ENCODE data around the gene MBOAT7.
A peak's percentile ranks its signal among the peaks of the same experiment; 100 is the strongest.
"Not testable (repeated sequence)": the region's sequence is repeated elsewhere in the genome, so short reads cannot be mapped to it uniquely, and the experiment has no call there.

The MBOAT7 gene

GRCh38 chr19:54186934-54187381 is 2.4 kb downstream of the MBOAT7 start:
- TF ChIP-seq, protein P1, sequence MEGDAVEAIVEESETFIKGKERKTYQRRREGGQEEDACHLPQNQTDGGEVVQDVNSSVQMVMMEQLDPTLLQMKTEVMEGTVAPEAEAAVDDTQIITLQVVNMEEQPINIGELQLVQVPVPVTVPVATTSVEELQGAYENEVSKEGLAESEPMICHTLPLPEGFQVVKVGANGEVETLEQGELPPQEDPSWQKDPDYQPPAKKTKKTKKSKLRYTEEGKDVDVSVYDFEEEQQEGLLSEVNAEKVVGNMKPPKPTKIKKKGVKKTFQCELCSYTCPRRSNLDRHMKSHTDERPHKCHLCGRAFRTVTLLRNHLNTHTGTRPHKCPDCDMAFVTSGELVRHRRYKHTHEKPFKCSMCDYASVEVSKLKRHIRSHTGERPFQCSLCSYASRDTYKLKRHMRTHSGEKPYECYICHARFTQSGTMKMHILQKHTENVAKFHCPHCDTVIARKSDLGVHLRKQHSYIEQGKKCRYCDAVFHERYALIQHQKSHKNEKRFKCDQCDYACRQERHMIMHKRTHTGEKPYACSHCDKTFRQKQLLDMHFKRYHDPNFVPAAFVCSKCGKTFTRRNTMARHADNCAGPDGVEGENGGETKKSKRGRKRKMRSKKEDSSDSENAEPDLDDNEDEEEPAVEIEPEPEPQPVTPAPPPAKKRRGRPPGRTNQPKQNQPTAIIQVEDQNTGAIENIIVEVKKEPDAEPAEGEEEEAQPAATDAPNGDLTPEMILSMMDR (IDR thresholded peaks at IDR 0.05; ENCODE audit: low read depth, low read length), result no peak
- DNase-seq (ENCODE audit: extremely low read depth, low read depth), result no peak

DNA sequence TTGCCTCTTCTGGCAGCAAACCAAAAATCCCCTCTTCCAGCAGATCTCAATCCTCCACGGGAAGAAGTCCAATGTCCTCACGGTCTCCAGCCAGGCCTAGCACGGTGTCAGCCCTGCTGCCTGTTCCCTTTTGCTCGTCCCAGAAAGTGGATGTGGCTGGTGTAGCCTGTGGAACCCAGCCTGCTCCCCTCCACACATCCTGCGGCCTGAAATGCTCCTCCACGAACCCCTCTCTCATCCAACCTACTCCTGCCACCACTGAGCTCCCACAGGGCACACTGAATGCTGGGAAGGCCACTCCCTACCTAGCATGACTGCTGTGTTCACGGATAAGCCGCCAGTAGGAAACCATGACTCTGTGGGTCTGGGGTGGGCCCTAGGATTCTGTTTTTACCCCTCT is 3.0 kb downstream of the MBOAT7 start:
- TF ChIP-seq, protein P1 (IDR thresholded peaks at IDR 0.05; ENCODE audit: low read depth, low read length), result no peak

GRCh38 chr19:54183431-54183830 is 5.9 kb downstream of the MBOAT7 start:
- TF ChIP-seq, protein P1 (IDR thresholded peaks at IDR 0.05; ENCODE audit: low read depth, low read length), result no peak
- no peak for DNase-seq (ENCODE audit: extremely low read depth, low read depth)

More for the DNA sequence above, 3.0 kb downstream of the MBOAT7 start:
- no peak for DNase-seq (ENCODE audit: extremely low read depth, low read depth)

DNA sequence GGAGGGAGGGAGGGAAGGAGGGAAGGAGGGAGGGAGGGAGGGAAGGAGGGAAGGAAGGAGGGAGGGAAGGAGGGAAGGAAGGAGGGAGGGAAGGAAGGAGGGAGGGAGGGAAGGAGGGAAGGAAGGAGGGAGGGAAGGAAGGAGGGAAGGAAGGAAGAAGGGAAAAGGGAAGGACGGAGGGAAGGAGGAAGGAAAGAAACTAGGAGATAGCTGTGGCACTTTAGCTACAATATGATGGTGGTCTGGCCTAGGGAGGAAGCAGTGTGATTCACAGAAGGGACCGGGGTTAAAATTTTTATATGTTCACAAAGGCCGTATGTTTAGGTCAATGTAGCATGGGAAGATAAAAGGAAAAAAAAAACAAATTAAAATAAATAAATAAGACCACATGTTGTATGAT is 7.5 kb downstream of the MBOAT7 start:
- DNase-seq (ENCODE audit: extremely low read depth, low read depth), result not testable (repeated sequence)

GRCh38 chr19:54180691-54181091 is 8.7 kb downstream of the MBOAT7 start:
- TF ChIP-seq, protein P1 (IDR thresholded peaks at IDR 0.05; ENCODE audit: low read depth, low read length), result no peak
- no peak for DNase-seq (ENCODE audit: extremely low read depth, low read depth)

DNA sequence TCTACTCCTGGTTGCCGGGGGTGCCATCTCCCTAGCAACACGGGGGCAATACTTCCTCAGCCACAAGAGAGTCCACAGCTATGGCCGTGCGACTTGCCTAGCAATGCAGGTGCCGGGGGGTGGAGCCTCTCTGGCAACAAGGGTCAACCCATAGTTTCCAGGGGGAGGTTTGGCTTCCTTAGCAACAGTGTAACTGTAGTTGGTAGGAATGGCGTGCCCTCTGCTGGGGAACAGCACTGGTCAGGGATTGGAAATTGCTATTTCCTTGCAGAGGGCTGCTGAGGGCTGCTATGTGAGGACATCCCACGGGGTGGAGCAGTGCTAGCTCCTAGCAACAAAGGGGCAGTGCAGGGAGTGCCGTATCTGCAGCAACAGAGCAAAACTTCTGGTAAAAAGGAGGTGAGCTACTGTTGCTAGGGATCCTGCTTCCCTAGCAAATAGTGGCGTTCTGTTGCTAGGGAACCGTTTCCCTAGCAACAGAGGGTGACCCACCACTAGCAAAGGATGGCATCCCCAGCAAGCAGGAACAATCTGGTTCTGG is 9.4 kb downstream of the MBOAT7 start:
- no peak for DNase-seq (ENCODE audit: extremely low read depth, low read depth)
- TF ChIP-seq, protein P1 (IDR thresholded peaks at IDR 0.05; ENCODE audit: low read depth, low read length), result peak; percentile 5

- TF ChIP-seq, protein P1 (IDR thresholded peaks at IDR 0.05; ENCODE audit: low read depth, low read length), result no peak
- no peak for DNase-seq (ENCODE audit: extremely low read depth, low read depth)
These were observed 10.0 kb downstream of the MBOAT7 start for GRCh38 chr19:54179262-54179852.

Data from AG09319 (cell line).